HCT116 (cell line): Measurements from ENCODE around the gene ZSCAN5B. TPM values are rescaled to one million over a fixed set of nuclear protein-coding genes. Genes with fewer than 3 reads are reported as not detected.

Source experiments
- ATAC-seq: fragments of 200-7000 bp; cut with Tn5 transposase; 2 replicates; pipeline ENCODE4 v1.9.1; 2020; ENCODE audit warnings: mild to moderate bottlenecking, moderate library complexity
- BruUV-seq: library from RNA; stranded (reverse); fragments of 400-500 nt; replicated peaks from 2 replicates; lab custom pipeline; 2021; lab: Mats Ljungman, UMichigan
- CTCF ChIA-PET: fragments of 300-600 bp; sonication (Branson Sonifier 250); formaldehyde crosslinking; loops from one replicate; lab custom pipeline; 2021; ENCODE audit warnings: antibody characterized with exemption; lab: Charles Lee
- POLR2A ChIA-PET: fragments of 300-600, 350-600 bp; sonication (Branson Sonifier 250); formaldehyde crosslinking; loops from one replicate; lab custom pipeline; 2021; ENCODE audit warnings: antibody characterized with exemption; lab: Charles Lee
- RAD21 ChIA-PET, 2 experiments: fragments of 300-600 bp; sonication (Branson Sonifier 250); formaldehyde crosslinking; loops; one replicate each; lab custom pipeline; 2023; ENCODE audit warnings: low total read pairs in 2 of 2; ENCODE audit not compliant: uncharacterized antibody in 2 of 2, unreplicated experiment in 2 of 2, low non-redundant PET in 1 of 2; lab: Charles Lee
- DNase-seq: peaks from one replicate; pipeline ENCODE4 v3.0.0-alpha.2; 2010; ENCODE audit warnings: low read depth, low spot score
- H2AFZ ChIP-seq: fragments of 200-600 bp; shearing (Covaris generic), sonication (generic); 2 replicates; pipeline ENCODE4 v1.6.1; 2017; ENCODE audit warnings: low read depth, mixed run types, mixed read lengths, antibody characterized with exemption, low read length; ENCODE audit not compliant: poor library complexity, severe bottlenecking
- H3K27ac ChIP-seq: 2 replicates; pipeline ENCODE4 v1.5.1; 2012; ENCODE audit warnings: low read depth, low read length
- H3K27me3 ChIP-seq: fragments of 200-600 bp; sonication (generic); 2 replicates; pipeline ENCODE4 v1.6.1; 2016; ENCODE audit warnings: mixed run types, low read length, mixed read lengths; ENCODE audit not compliant: insufficient read depth
- H3K36me3 ChIP-seq, 2 experiments: fragments of 200-500 bp in 1 of 2; fragments of 200-600 bp in 1 of 2; sonication (Bioruptor generic) in 1 of 2; sonication (generic) in 1 of 2; 2 replicates each; pipeline versions ENCODE4 v1.5.1 to v1.6.1; 2014 to 2016; ENCODE audit warnings: low read length in 2 of 2, inconsistent platforms in 1 of 2, mixed read lengths in 1 of 2, mixed run types in 1 of 2; ENCODE audit not compliant: insufficient read depth in 2 of 2, control insufficient read depth in 1 of 2
- H3K4me1 ChIP-seq, 2 experiments: fragments of 200-600 bp in 1 of 2; sonication (generic) in 1 of 2; 2 replicates each; pipeline versions ENCODE4 v1.5.1 to v1.6.1; 2012 to 2017; ENCODE audit warnings: low read length in 2 of 2, inconsistent platforms in 1 of 2, mild to moderate bottlenecking in 1 of 2, mixed read lengths in 1 of 2, mixed run types in 1 of 2, moderate library complexity in 1 of 2; ENCODE audit not compliant: insufficient read depth in 2 of 2, control insufficient read depth in 1 of 2
- H3K4me2 ChIP-seq: fragments of 200-600 bp; sonication (generic); 2 replicates; pipeline ENCODE4 v1.6.1; 2017; ENCODE audit warnings: mixed run types, low read length, mixed read lengths
- H3K4me3 ChIP-seq, 2 experiments: fragments of 200-600 bp in 1 of 2; sonication (generic) in 1 of 2; replicated peaks in 1 of 2; 2 replicates each; pipeline ENCODE4 v1.5.1; 2011 to 2016; ENCODE audit warnings: low read length in 2 of 2, control low read depth in 1 of 2, low read depth in 1 of 2, mild to moderate bottlenecking in 1 of 2, mixed read lengths in 1 of 2, mixed run types in 1 of 2
- H3K79me2 ChIP-seq: fragments of 200-600 bp; sonication (generic); 2 replicates; pipeline ENCODE4 v1.6.1; 2017; ENCODE audit warnings: mild to moderate bottlenecking, mixed run types, low read length, moderate library complexity, mixed read lengths; ENCODE audit not compliant: insufficient read depth
- H3K9ac ChIP-seq: fragments of 200-600 bp; sonication (generic); 2 replicates; pipeline ENCODE4 v1.6.1; 2016; ENCODE audit warnings: low read length, mixed read lengths
- H3K9me2 ChIP-seq: fragments of 200-600 bp; sonication (generic), shearing (Covaris generic); 2 replicates; pipeline ENCODE4 v1.6.1; 2017; ENCODE audit warnings: mixed run types, mild to moderate bottlenecking, moderate library complexity; ENCODE audit not compliant: insufficient read depth
- H3K9me3 ChIP-seq, 2 experiments: fragments of 200-500 bp in 1 of 2; fragments of 200-600 bp in 1 of 2; sonication (Bioruptor generic) in 1 of 2; sonication (generic) in 1 of 2; 2 replicates each; pipeline ENCODE4 v1.6.1; 2014 to 2017; ENCODE audit warnings: low read length in 2 of 2, mixed read lengths in 2 of 2, inconsistent platforms in 1 of 2, low read depth in 1 of 2, mild to moderate bottlenecking in 1 of 2, mixed run types in 1 of 2, moderate library complexity in 1 of 2; ENCODE audit not compliant: control insufficient read depth in 1 of 2, insufficient read depth in 1 of 2
- H4K20me1 ChIP-seq: fragments of 200-600 bp; sonication (generic), shearing (Covaris generic); 2 replicates; pipeline ENCODE4 v1.6.1; 2017; ENCODE audit warnings: mixed run types, mild to moderate bottlenecking, moderate library complexity; ENCODE audit not compliant: insufficient read depth
- CTCF ChIP-seq, 3 experiments: fragments of 200-600 bp in 1 of 3; sonication (generic) in 1 of 3; IDR thresholded peaks in 2 of 3; conservative IDR thresholded peaks in 1 of 3; 2 replicates each; pipeline ENCODE4 v1.5.1; 2012 to 2017; ENCODE audit warnings: low read depth in 2 of 3, low read length in 2 of 3, antibody characterized with exemption in 1 of 3, borderline replicate concordance in 1 of 3, control low read depth in 1 of 3, mild to moderate bottlenecking in 1 of 3, mixed read lengths in 1 of 3, mixed run types in 1 of 3, moderate library complexity in 1 of 3; ENCODE audit not compliant: insufficient read depth in 1 of 3
- EZH2 ChIP-seq: fragments of 200-600 bp; sonication (generic); IDR thresholded peaks from 2 replicates; pipeline ENCODE4 v1.6.1; 2017; ENCODE audit warnings: antibody characterized with exemption, mixed run types
- FOSL1 ChIP-seq: IDR thresholded peaks from 2 replicates; pipeline ENCODE4 v1.6.1; 2012; ENCODE audit warnings: low read depth
- POLR2A ChIP-seq: IDR thresholded peaks from 2 replicates; pipeline ENCODE4 v1.7.0; 2011; ENCODE audit warnings: borderline replicate concordance; ENCODE audit not compliant: insufficient read depth, insufficient read length; ENCODE audit errors: extremely low read depth
- SIN3A ChIP-seq: IDR thresholded peaks from 2 replicates; pipeline ENCODE4 v1.6.1; 2012; ENCODE audit warnings: low read depth
- SP1 ChIP-seq: IDR thresholded peaks from 2 replicates; pipeline ENCODE4 v1.6.1; 2012; ENCODE audit warnings: low read depth
- YY1 ChIP-seq: IDR thresholded peaks from 2 replicates; pipeline ENCODE4 v1.6.1; 2011; ENCODE audit warnings: low read length, low read depth, moderate library complexity, mild to moderate bottlenecking; ENCODE audit not compliant: insufficient replicate concordance; ENCODE audit errors: extremely low read depth
- ZFX ChIP-seq: fragments of 450-650 bp; IDR thresholded peaks from 2 replicates; pipeline ENCODE4 v1.6.1; 2017
- ZNF274 ChIP-seq: fragments of 200-500 bp; sonication (Bioruptor generic); IDR thresholded peaks from 2 replicates; pipeline ENCODE4 v1.6.1; 2014; ENCODE audit warnings: mild to moderate bottlenecking, low read depth, low read length, inconsistent platforms
- intact Hi-C: fragments of 100-400 bp; cut with micrococcal nuclease; formaldehyde crosslinking; loops from 2 replicates; pipeline ENCODE4 v1.10.0; 2022
- total RNA-seq: library from RNA; stranded (reverse); gene quantifications from one replicate; pipeline ENCODE4 v1.2.1, GENCODE V29; 2021; ENCODE audit not compliant: unreplicated experiment
- TF ChIP-seq, protein P1 (sequence below): IDR thresholded peaks from 2 replicates; pipeline ENCODE4 v1.6.1; 2012

ZSCAN5B gene
- total RNA-seq, 1 experiment from 2014 or later = not detected

- ATAC-seq = no peak
- Histone ChIP-seq H3K9ac (no peak overlapping the region), H3K4me1 (no peaks in the 10 kb centered on the region)
- TF ChIP-seq FOSL1 (no peak), ZFX (no peak), EZH2 (no peak), YY1 (no peak), SP1 (no peak), SIN3A (no peak)
- TF ChIP-seq, protein P1, sequence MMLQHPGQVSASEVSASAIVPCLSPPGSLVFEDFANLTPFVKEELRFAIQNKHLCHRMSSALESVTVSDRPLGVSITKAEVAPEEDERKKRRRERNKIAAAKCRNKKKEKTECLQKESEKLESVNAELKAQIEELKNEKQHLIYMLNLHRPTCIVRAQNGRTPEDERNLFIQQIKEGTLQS = no peak
- TF ChIP-seq, all 23 proteins: peak for 0
- intact Hi-C loops = no loop called here
- RAD21 ChIA-PET = no interaction called here
- no peak overlapping the region for H2AFZ ChIP-seq
- H3K36me3 ChIP-seq = no peaks in the 10 kb centered on the region
- DNase-seq = no peak
- H3K9me2 ChIP-seq = no peaks in the 10 kb centered on the region
- H4K20me1 ChIP-seq = no peaks in the 10 kb centered on the region
- H3K4me3 ChIP-seq = no peak overlapping the region
- no TSS peak for BruUV-seq
- POLR2A ChIA-PET = no interaction called here
- CTCF ChIA-PET = no interaction called here
- no peak overlapping the region for H3K27ac ChIP-seq
- no peaks in the 10 kb centered on the region for H3K27me3 ChIP-seq
- H3K4me2 ChIP-seq = no peak overlapping the region
- H3K9me3 ChIP-seq = no peaks in the 10 kb centered on the region
- no peaks in the 10 kb centered on the region; the same call in 1 of the 2 replicates for H3K79me2 ChIP-seq
These were observed 49.5 kb downstream of the ZSCAN5B start for GRCh38 chr19:56148096-56148495.

DNA sequence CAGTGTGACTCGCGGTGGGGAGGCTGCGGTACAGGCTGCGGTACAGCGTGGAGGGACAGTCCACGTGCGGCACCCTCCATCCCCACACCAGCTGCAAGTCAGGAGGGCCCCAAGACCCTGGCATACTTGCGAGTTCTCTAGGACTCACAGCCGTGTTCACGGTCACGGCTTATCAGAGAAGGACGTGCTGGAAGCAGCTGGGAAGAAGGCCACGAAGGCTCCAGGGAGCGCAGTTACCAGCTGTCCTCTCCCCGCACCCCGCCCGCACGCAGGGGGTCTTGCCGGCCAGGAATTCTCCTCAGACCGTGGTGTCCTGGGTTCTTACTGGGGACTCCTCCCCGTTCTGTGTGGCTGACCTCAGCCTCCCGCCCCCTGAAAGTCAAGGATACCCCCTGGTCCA is 50.3 kb downstream of the ZSCAN5B start:
- Histone ChIP-seq H3K36me3 (no peaks in the 10 kb centered on the region), H3K4me3 (no peak overlapping the region), H3K27me3 (no peaks in the 10 kb centered on the region), H3K27ac (no peak overlapping the region), H3K9me2 (no peaks in the 10 kb centered on the region), H2AFZ (no peak overlapping the region), H3K9me3 (no peaks in the 10 kb centered on the region), H3K79me2 (no peaks in the 10 kb centered on the region; the same call in 1 of the 2 replicates), H3K4me1 (no peaks in the 10 kb centered on the region), H3K4me2 (no peak overlapping the region), H3K9ac (no peak overlapping the region), H4K20me1 (no peaks in the 10 kb centered on the region)
- ATAC-seq (no peak), DNase-seq (no peak)
- BruUV-seq = no TSS peak
- TF ChIP-seq ZNF274 = no peak
- TF ChIP-seq CTCF (IDR thresholded peaks at IDR 0.05 in 2 of 3, conservative IDR thresholded peaks at IDR 0.05 in 1 of 3; ENCODE audit: borderline replicate concordance in 1 of 3, insufficient read depth in 1 of 3, low read depth in 2 of 3, low read length in 2 of 3) = no peak
- TF ChIP-seq POLR2A = no peak
- intact Hi-C loops = no loop called here
- POLR2A ChIA-PET = no interaction called here
- RAD21 ChIA-PET = no interaction called here
- CTCF ChIA-PET = no interaction called here
